Activated T-cell treated with anti-CD3 and anti-CD28 coated beads for 1 hour (primary cell): ENCODE measurements around the gene DRD2.

Experiments used
- DNase-seq: peaks from one replicate; pipeline ENCODE4 v3.0.0-alpha.2; 2020; ENCODE audit warnings: low read depth

Gene DRD2

DNA sequence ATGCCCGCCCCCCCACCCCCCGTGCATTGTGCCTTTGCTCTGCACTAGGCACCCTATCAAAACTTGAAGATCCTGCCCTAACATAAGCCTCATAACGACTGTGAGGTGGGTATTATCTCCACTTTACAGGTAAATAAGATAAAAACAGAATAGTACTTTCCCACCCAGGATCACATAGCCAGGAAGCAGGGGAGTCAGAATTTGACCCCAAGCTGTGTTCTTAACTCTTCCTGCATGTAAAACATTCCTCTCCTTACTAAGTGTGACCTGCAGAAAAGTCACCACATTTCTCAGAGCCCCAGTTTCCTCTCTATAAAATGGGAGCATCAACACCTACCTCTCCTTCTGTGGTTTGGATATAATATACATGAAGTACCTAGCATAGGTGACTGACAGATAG, 105.8 kb downstream of the DRD2 start:
- no peak for DNase-seq

DNA sequence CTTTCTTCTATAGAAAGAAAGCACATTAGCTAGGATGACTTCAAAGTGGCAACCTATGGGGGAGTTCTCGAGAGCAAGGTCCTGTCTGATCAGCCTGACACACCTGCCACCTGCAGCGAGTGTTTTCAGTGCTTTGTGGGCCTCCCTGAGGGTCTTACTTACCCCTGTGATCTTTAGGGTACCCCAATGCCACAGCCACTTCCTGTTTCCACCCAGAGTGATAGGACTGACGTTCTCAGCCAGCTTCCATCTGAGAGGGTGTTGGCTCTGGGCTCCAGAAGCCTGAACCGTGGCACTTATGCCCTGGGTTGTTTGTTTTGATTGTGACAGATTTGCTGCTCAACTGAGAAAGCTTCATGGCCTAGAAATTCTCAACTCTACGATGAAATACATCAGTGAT, 109.3 kb downstream of the DRD2 start:
- DNase-seq, result no peak

DNA sequence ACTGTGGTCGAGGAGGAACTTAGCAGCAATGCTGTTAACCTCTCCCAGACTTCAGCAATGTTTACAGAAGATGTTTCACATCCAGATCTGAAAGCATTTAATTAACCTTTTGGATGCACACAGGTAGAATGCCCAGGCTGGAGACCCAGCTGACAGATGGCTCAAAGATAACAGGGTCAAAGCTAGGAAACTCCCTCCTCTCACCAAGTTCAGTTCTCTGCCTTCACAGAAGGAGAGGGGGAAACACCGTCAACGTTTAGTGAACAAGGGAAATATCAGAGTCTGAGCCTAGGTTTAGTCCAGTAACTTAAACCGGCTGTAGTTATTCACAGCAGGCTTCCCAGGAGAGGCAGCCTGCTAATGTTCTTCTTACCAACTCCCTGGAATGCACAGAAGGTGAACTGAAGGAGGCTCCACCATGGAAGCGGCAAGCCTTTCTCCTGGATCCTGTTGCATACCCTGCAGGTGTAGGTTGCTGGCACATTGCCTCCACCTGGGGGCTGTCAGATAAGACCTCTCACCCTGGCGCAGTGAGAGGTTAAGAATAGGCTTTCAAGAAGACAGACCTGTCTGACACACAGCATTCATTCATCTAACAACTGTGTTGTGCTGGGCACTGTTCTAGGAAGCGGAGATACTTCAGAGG, 111.1 kb downstream of the DRD2 start:
- no peak for DNase-seq

DNA sequence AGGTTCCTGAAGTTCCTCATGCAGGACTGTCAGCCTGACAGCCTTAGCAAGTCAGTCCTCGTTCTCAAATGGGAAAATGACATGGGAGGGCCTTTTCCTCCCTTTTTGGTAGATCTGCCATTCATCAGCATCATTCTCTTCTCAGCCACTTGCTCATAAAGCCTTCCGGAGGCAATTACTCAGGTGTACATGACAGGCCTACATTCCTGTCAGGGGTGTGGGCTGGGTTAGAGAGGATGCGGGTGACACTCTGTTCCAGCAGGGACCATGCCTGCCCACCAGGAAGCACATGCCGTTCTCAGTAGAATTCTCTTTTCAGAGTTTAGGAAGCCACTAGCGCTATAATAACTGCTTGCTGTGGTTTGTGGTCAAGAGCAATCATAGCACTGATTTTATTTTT, 111.8 kb downstream of the DRD2 start:
- DNase-seq, result no peak
